Measurements from ENCODE around the gene PQBP1. TPM values are rescaled to one million over a fixed set of nuclear protein-coding genes. Genes with fewer than 3 reads are reported as not detected.

PQBP1 gene
- total RNA-seq, 1 experiment from 2014 or later, result 110 TPM

DNA sequence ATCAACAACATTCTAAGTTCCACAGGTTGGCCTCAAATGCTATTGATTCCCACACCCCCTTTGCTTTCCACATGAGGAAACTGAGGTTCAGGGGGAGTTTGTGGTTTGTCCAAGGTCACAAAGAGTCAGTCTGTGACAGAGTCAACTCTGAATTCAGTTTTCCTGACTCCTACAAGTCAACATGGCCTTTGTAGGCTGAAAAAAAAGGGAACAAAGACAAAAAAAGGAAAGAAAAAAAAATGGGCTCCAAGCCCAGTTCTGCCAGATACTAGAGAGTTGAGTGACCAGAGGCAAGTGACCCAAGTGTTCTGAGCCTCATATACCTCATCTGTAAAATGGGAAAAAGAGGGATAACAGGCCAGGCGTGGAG is 37.6 kb downstream of the PQBP1 start:
- intact Hi-C loops (cut with micrococcal nuclease; ENCODE audit: unreplicated experiment), result no loop called here
- no peak overlapping the region for H3K27ac Mint-ChIP-seq (ENCODE audit: unreplicated experiment)
- CTCF ChIA-PET, result no interaction called here
- DNase-seq, result no peak
- H3K4me1 Mint-ChIP-seq (ENCODE audit: low read depth, unreplicated experiment), result no peaks in the 10 kb centered on the region
- peaks cover 37% of the 10 kb centered on the region for H3K36me3 Mint-ChIP-seq (ENCODE audit: insufficient read depth, unreplicated experiment)
- no peaks in the 10 kb centered on the region for H3K27me3 Mint-ChIP-seq (ENCODE audit: unreplicated experiment)
- no peaks in the 10 kb centered on the region for H3K9me3 Mint-ChIP-seq (ENCODE audit: low read depth, unreplicated experiment)
- no TSS peak for BruUV-seq (replicated peaks)
- no peak overlapping the region for H3K4me3 Mint-ChIP-seq (ENCODE audit: low read depth, unreplicated experiment)
- no peak for TF ChIP-seq CTCF (IDR thresholded peaks at IDR 0.05; ENCODE audit: unreplicated experiment)

- Mint-ChIP-seq H3K27me3 (ENCODE audit: unreplicated experiment) (no peaks in the 10 kb centered on the region), H3K4me1 (ENCODE audit: low read depth, unreplicated experiment) (no peaks in the 10 kb centered on the region), H3K9me3 (ENCODE audit: low read depth, unreplicated experiment) (no peaks in the 10 kb centered on the region), H3K27ac (ENCODE audit: unreplicated experiment) (no peak overlapping the region), H3K4me3 (ENCODE audit: low read depth, unreplicated experiment) (no peak overlapping the region), H3K36me3 (ENCODE audit: insufficient read depth, unreplicated experiment) (peaks cover 39% of the 10 kb centered on the region)
- intact Hi-C loops (cut with micrococcal nuclease; ENCODE audit: unreplicated experiment), result no loop called here
- DNase-seq, result no peak
- no TSS peak for BruUV-seq (replicated peaks)
- CTCF ChIA-PET, result no interaction called here
- TF ChIP-seq CTCF (IDR thresholded peaks at IDR 0.05; ENCODE audit: unreplicated experiment), result no peak
Measured at GRCh38 chrX:48936429-48937053, 38.8 kb downstream of the PQBP1 start.

- Mint-ChIP-seq H3K36me3 (ENCODE audit: insufficient read depth, unreplicated experiment) (peaks cover 35% of the 10 kb centered on the region), H3K4me3 (ENCODE audit: low read depth, unreplicated experiment) (no peak overlapping the region), H3K27ac (ENCODE audit: unreplicated experiment) (no peak overlapping the region), H3K9me3 (ENCODE audit: low read depth, unreplicated experiment) (no peaks in the 10 kb centered on the region), H3K27me3 (ENCODE audit: unreplicated experiment) (no peaks in the 10 kb centered on the region), H3K4me1 (ENCODE audit: low read depth, unreplicated experiment) (no peaks in the 10 kb centered on the region)
- CTCF ChIA-PET, result no interaction called here
- intact Hi-C loops (cut with micrococcal nuclease; ENCODE audit: unreplicated experiment), result no loop called here
- DNase-seq, result no peak
- no peak for TF ChIP-seq CTCF (IDR thresholded peaks at IDR 0.05; ENCODE audit: unreplicated experiment)
- BruUV-seq (replicated peaks), result no TSS peak
Measured at GRCh38 chrX:48937054-48937907, 39.6 kb downstream of the PQBP1 start.

GRCh38 chrX:48938721-48939425 is 41.1 kb downstream of the PQBP1 start:
- no TSS peak for BruUV-seq (replicated peaks)
- no peaks in the 10 kb centered on the region for H3K4me1 Mint-ChIP-seq (ENCODE audit: low read depth, unreplicated experiment)
- no peak overlapping the region for H3K4me3 Mint-ChIP-seq (ENCODE audit: low read depth, unreplicated experiment)
- intact Hi-C loops (cut with micrococcal nuclease; ENCODE audit: unreplicated experiment), result no loop called here
- TF ChIP-seq CTCF (IDR thresholded peaks at IDR 0.05; ENCODE audit: unreplicated experiment), result no peak
- H3K9me3 Mint-ChIP-seq (ENCODE audit: low read depth, unreplicated experiment), result no peaks in the 10 kb centered on the region
- DNase-seq, result no peak
- CTCF ChIA-PET, result no interaction called here
- H3K36me3 Mint-ChIP-seq (ENCODE audit: insufficient read depth, unreplicated experiment), result peaks cover 40% of the 10 kb centered on the region
- H3K27ac Mint-ChIP-seq (ENCODE audit: unreplicated experiment), result no peak overlapping the region
- no peaks in the 10 kb centered on the region for H3K27me3 Mint-ChIP-seq (ENCODE audit: unreplicated experiment)

All from Calu3 (cell line).